VCaP (cell line): ENCODE measurements around the gene PEMT.

Source experiments
- H3K27ac ChIP-seq: fragments of 450-650 bp; 2 replicates; pipeline ENCODE4 v1.5.1; 2017
- TF ChIP-seq, protein P1 (sequence below): fragments of 450-650 bp; conservative IDR thresholded peaks from 2 replicates; pipeline ENCODE4 v1.5.1; 2017; ENCODE audit warnings: mild to moderate bottlenecking, moderate library complexity

Gene PEMT

GRCh38 chr17:17494499-17494869 lies 97.0 kb downstream of the PEMT start:
- H3K27ac ChIP-seq, result peak overlapping the region; percentile 69
- TF ChIP-seq, protein P1, sequence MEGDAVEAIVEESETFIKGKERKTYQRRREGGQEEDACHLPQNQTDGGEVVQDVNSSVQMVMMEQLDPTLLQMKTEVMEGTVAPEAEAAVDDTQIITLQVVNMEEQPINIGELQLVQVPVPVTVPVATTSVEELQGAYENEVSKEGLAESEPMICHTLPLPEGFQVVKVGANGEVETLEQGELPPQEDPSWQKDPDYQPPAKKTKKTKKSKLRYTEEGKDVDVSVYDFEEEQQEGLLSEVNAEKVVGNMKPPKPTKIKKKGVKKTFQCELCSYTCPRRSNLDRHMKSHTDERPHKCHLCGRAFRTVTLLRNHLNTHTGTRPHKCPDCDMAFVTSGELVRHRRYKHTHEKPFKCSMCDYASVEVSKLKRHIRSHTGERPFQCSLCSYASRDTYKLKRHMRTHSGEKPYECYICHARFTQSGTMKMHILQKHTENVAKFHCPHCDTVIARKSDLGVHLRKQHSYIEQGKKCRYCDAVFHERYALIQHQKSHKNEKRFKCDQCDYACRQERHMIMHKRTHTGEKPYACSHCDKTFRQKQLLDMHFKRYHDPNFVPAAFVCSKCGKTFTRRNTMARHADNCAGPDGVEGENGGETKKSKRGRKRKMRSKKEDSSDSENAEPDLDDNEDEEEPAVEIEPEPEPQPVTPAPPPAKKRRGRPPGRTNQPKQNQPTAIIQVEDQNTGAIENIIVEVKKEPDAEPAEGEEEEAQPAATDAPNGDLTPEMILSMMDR, result no peak

DNA sequence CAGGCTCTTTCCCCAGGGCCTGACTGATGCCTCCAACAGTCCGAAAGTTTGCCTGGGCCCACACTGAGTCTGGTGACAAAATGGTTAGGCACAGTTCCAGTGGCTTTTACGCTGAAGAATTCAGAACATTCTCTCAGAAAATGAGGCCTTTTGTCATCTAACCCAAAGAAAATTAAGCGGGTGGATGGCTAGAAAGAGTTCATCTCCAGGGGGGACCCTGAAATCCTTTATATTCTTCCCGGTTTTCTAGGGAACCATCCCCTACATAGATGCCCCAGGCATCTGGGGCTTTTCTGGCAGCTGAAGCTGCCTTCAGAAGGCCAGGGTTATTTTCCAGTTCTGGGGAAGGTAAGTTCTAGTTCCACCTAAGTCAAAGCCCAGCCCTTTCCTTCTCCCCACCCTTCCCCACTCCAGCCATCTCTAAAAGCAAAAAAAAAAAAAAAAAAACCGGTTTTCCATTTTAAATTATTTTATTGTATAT lies 97.5 kb downstream of the PEMT start:
- TF ChIP-seq, protein P1, result no peak
- H3K27ac ChIP-seq, result peak overlapping the region; percentile 69

GRCh38 chr17:17493249-17493985 lies 98.1 kb downstream of the PEMT start:
- TF ChIP-seq, protein P1, result no peak
- peak overlapping the region; percentile 69; the same call in 1 of the 2 replicates for H3K27ac ChIP-seq

GRCh38 chr17:17492571-17492970 lies 98.9 kb downstream of the PEMT start:
- H3K27ac ChIP-seq, result peak overlapping the region; percentile 28; the same call in 1 of the 2 replicates
- TF ChIP-seq, protein P1, result no peak

DNA sequence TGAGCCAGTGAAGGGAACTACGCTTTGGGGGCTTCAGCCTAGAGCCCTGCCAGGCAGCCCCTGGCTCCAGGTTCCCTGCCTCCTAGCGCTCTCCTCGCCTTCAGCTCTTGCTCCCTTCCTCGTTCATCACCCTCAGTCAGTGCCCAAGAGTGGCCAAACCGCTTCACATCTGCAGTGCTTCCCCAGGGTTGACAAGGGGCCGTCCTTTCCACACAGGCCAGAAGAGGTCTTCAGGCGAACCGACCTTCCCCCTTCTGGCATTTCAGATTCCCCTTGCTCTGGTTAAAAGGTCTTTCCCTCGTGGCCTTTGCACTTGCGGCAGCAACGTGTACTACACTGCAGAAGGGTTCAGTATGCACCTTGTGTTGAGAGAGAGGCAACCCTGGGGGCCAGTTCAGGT lies 99.4 kb downstream of the PEMT start:
- H3K27ac ChIP-seq, result peak overlapping the region; percentile 28; the same call in 1 of the 2 replicates
- TF ChIP-seq, protein P1, result no peak

- TF ChIP-seq, protein P1, result no peak
- peak overlapping the region; percentile 28; the same call in 1 of the 2 replicates for H3K27ac ChIP-seq
Measured at GRCh38 chr17:17491546-17491988, 99.9 kb downstream of the PEMT start.

- peak overlapping the region; percentile 28; the same call in 1 of the 2 replicates for H3K27ac ChIP-seq
- TF ChIP-seq, protein P1, result no peak
Measured at GRCh38 chr17:17491031-17491471, 100.5 kb downstream of the PEMT start.
